ENCODE measurements around the gene EBF3.

The EBF3 gene

GRCh38 chr10:129786216-129786615 is 177.9 kb downstream of the EBF3 start:
- DNase-seq, result no peak

- DNase-seq, result no peak
Observed at GRCh38 chr10:129785536-129785981, 178.5 kb downstream of the EBF3 start.
